ENCODE measurements around the gene RRM2.

DNA sequence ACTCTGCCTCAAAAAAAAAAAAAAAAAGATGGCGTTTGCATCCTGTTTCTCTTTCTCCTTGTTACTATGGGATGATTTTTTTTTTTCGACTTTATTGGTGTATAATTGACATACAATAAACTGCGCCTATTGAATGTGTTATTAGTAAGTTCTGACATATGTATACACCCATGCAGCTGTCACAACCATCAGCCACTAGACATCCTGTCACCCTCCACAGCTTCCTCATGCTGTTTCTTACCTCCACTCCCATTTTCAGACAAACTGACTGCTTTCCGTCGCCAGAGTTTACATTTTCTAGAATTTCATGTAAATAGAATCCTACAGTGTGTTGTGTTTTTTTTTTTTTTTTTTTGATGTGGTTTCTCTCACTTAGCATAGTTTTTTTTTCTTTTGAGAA is 27.9 kb downstream of the RRM2 start:
- no peak for TF ChIP-seq GATA3 (IDR thresholded peaks at IDR 0.05; ENCODE audit: low read depth, low read length)
- no peak for TF ChIP-seq GATA2 (IDR thresholded peaks at IDR 0.05; ENCODE audit: low read depth, low read length)
